K562 (cell line): Measurements from ENCODE around the gene SEPHS2. TPM values are rescaled to one million over a fixed set of nuclear protein-coding genes. Genes with fewer than 3 reads are reported as not detected.
A peak's percentile ranks its signal among the peaks of the same experiment; 100 is the strongest.

ENCODE experiments used
- ATAC-seq: fragments of 200-7000 bp; cut with Tn5 transposase; 3 replicates; pipeline ENCODE4 v1.9.1; 2020; ENCODE audit warnings: moderate library complexity
- BruUV-seq: library from RNA; stranded (reverse); fragments of 400-500 nt; replicated peaks from 2 replicates; lab custom pipeline; 2021; lab: Mats Ljungman, UMichigan
- CTCF ChIA-PET: fragments of 300-600 bp; formaldehyde crosslinking; extraction: SDS; loops from one replicate; lab custom pipeline; 2021; ENCODE audit warnings: low intra/inter-chr PET ratio; lab: Yijun Ruan, JAX
- POLR2A ChIA-PET: fragments of 300-600, 350-650 bp; sonication (Branson Sonifier 250); formaldehyde crosslinking; extraction: SDS; loops from one replicate; lab custom pipeline; 2021; ENCODE audit warnings: antibody characterized with exemption, inconsistent platforms; lab: Yijun Ruan, JAX
- DNase-seq, 4 experiments: peaks; one replicate each; pipeline versions ENCODE4 v3.0.0 to v3.0.0-alpha.2; 2011 to 2018; ENCODE audit warnings: low spot score in 3 of 4, mixed read lengths in 3 of 4; ENCODE audit errors: extremely low read depth in 1 of 4
- FAIRE-seq: peaks from 2 replicates; lab custom pipeline; 2011; peaks lifted over from hg19 to GRCh38; lab: Jason Lieb, UNC
- H2AFZ ChIP-seq: 2 replicates; pipeline ENCODE4 v1.6.0; 2011; ENCODE audit warnings: low read depth, low read length, control low read depth, inconsistent platforms
- H3K27ac ChIP-seq: fragments of 200-600 bp; 3 replicates; pipeline ENCODE4 v1.8.0; 2011; ENCODE audit warnings: low read depth, mild to moderate bottlenecking, control low read depth, inconsistent platforms, low read length, moderate library complexity, mixed read lengths; ENCODE audit errors: extremely low read depth
- H3K27me3 ChIP-seq, 2 experiments: fragments of 300-600 bp in 1 of 2; 2 replicates in 1 of 2; 3 replicates in 1 of 2; pipeline versions ENCODE4 v1.6.0 to v1.8.0; 2011; ENCODE audit warnings: inconsistent platforms in 2 of 2, low read length in 2 of 2, mild to moderate bottlenecking in 1 of 2, mixed read lengths in 1 of 2, moderate library complexity in 1 of 2; ENCODE audit not compliant: control insufficient read depth in 2 of 2, insufficient read depth in 2 of 2
- H3K36me3 ChIP-seq: fragments of 300-600 bp; 3 replicates; pipeline ENCODE4 v1.8.0; 2011; ENCODE audit warnings: mild to moderate bottlenecking, low read length, inconsistent platforms; ENCODE audit not compliant: control insufficient read depth, insufficient read depth
- H3K4me1 ChIP-seq, 2 experiments: fragments of 200-600 bp in 1 of 2; replicated peaks in 1 of 2; 2 replicates in 1 of 2; 3 replicates in 1 of 2; pipeline versions ENCODE4 v1.5.1 to v1.8.0; 2011; ENCODE audit warnings: inconsistent platforms in 2 of 2, low read length in 2 of 2, mild to moderate bottlenecking in 1 of 2, mixed read lengths in 1 of 2, moderate library complexity in 1 of 2; ENCODE audit not compliant: control insufficient read depth in 2 of 2, insufficient read depth in 2 of 2
- H3K4me2 ChIP-seq: 2 replicates; pipeline ENCODE4 v1.6.1; 2011; ENCODE audit warnings: low read length, control low read depth, inconsistent platforms, mixed read lengths; ENCODE audit not compliant: insufficient read depth
- H3K4me3 ChIP-seq: fragments of 200-600 bp; sonication (generic), shearing (Covaris generic); 2 replicates; pipeline ENCODE4 v1.5.1; 2016; ENCODE audit warnings: control low read depth, inconsistent platforms
- H3K79me2 ChIP-seq: fragments of 200-600 bp; 3 replicates; pipeline ENCODE4 v1.8.0; 2011; ENCODE audit warnings: low read length, inconsistent platforms; ENCODE audit not compliant: control insufficient read depth, insufficient read depth
- H3K9ac ChIP-seq, 2 experiments: 2 replicates each; pipeline versions ENCODE4 v1.6.0 to v1.6.1; 2011; ENCODE audit warnings: low read depth in 2 of 2, low read length in 2 of 2, control low read depth in 1 of 2, inconsistent platforms in 1 of 2, mild to moderate bottlenecking in 1 of 2, mixed read lengths in 1 of 2; ENCODE audit not compliant: insufficient read depth in 1 of 2
- H3K9me1 ChIP-seq: one replicate; pipeline ENCODE4 v1.6.0; 2011; ENCODE audit warnings: inconsistent platforms, mild to moderate bottlenecking, low read length, moderate library complexity; ENCODE audit not compliant: control insufficient read depth, insufficient read depth
- H3K9me3 ChIP-seq: replicated peaks from 2 replicates; pipeline ENCODE4 v1.5.1; 2011; ENCODE audit warnings: low read depth, low read length, inconsistent platforms; ENCODE audit not compliant: control insufficient read depth, insufficient read depth
- H4K20me1 ChIP-seq: replicated peaks from 2 replicates; pipeline ENCODE4 v1.6.1; 2011; ENCODE audit warnings: low read length, inconsistent platforms, mixed read lengths; ENCODE audit not compliant: control insufficient read depth, insufficient read depth
- CSDE1 ChIP-seq, 2 experiments: fragments of 450-650 bp; IDR thresholded peaks; 2 replicates each; pipeline ENCODE4 v1.6.1; 2016; ENCODE audit warnings: mild to moderate bottlenecking in 1 of 2
- RAD51 ChIP-seq: fragments of 450-650 bp; IDR thresholded peaks from 2 replicates; pipeline ENCODE4 v1.7.1; 2016; ENCODE audit warnings: low read depth, mild to moderate bottlenecking, borderline replicate concordance
- REST ChIP-seq, 2 experiments: fragments of 450-650 bp; formaldehyde crosslinking in 1 of 2; IDR thresholded peaks; 2 replicates each; pipeline versions ENCODE4 v1.4.0 to v1.6.1; 2014 to 2020; ENCODE audit warnings: mild to moderate bottlenecking in 2 of 2, borderline replicate concordance in 1 of 2, low read depth in 1 of 2
- WGBS: fragments of 100-300 bp; shearing (Covaris generic); methylation state at CpG from one replicate; pipeline ENCODE4 v1.1.6; 2016; ENCODE audit warnings: low coverage, mixed read lengths; ENCODE audit not compliant: insufficient coverage; ENCODE audit errors: missing lambda C conversion rate; 5-methylcytosine and 5-hydroxymethylcytosine counted together
- in situ Hi-C: fragments of 300-500 bp; cut with MboI; formaldehyde crosslinking; loops from 4 replicates; pipeline ENCODE4 v1.15.0; 2018; ENCODE audit warnings: inconsistent platforms, mixed read lengths
- intact Hi-C: fragments of 100-400 bp; cut with micrococcal nuclease; formaldehyde crosslinking; loops from 2 replicates; pipeline ENCODE4 v1.14.2; 2022
- polyA plus RNA-seq, 8 experiments: library from polyadenylated mRNA; depleted of rRNA in 4 of 8; stranded (reverse) in 5 of 8; unstranded in 3 of 8; fragments of >200 nt; fragmentation: Nextera tagmentation in 2 of 8; fragmentation: Illumina TruSeq in 1 of 8; extraction: Ambion mirVana in 2 of 8; extraction: Trizol in 1 of 8; gene quantifications; 2 replicates each; pipeline versions ENCODE4 v1.2.1 to v1.2.3, GENCODE V29; 2011 to 2014; ENCODE audit warnings: inconsistent platforms in 1 of 8, missing spikeins in 1 of 8
- total RNA-seq, 7 experiments: library from RNA; depleted of rRNA in 6 of 7; stranded (reverse); fragments of >200 nt in 6 of 7; fragmentation: Illumina TruSeq in 2 of 7; extraction: Trizol in 2 of 7; gene quantifications; 2 replicates each; pipeline versions ENCODE4 v1.2.1 to v1.2.3, GENCODE V29; 2011 to 2021; ENCODE audit warnings: low replicate concordance in 1 of 7

SEPHS2 gene
- total and polyA plus RNA-seq, 9 of the 15 experiments (the other 6 are each of a cell fraction or from before 2014, with no cell fraction given) = 20.9 to 90.6 (median 43.4) TPM

GRCh38 chr16:30474074-30474452 lies 28.4 kb upstream of the SEPHS2 start:
- 52% methylated on average over 17 of the region's 35 CpGs for WGBS
- H3K9me1 ChIP-seq = no peaks in the 10 kb centered on the region
- ATAC-seq (no peak), FAIRE-seq (no peak), DNase-seq (no peak)
- H3K4me3 ChIP-seq = no peak overlapping the region
- no peak overlapping the region for H3K27ac ChIP-seq
- H3K4me2 ChIP-seq = no peak overlapping the region
- CTCF ChIA-PET = no interaction called here
- BruUV-seq = no TSS peak
- no peaks in the 10 kb centered on the region for H4K20me1 ChIP-seq
- H2AFZ ChIP-seq = no peak overlapping the region
- no peaks in the 10 kb centered on the region for H3K27me3 ChIP-seq
- TF ChIP-seq REST (IDR thresholded peaks at IDR 0.05; ENCODE audit: borderline replicate concordance) (no peak), REST (CRISPR knock-in tag; IDR thresholded peaks at IDR 0.05; ENCODE audit: low read depth) (no peak), CSDE1 (IDR thresholded peaks at IDR 0.05) (no peak), RAD51 (no peak)
- in situ Hi-C loops (no loop called here), intact Hi-C loops (no loop called here)
- H3K79me2 ChIP-seq = no peaks in the 10 kb centered on the region
- H3K36me3 ChIP-seq = no peaks in the 10 kb centered on the region
- H3K9me3 ChIP-seq = no peaks in the 10 kb centered on the region
- peaks cover 0 to 15% of the 10 kb centered on the region in 2 experiments; a peak in 1 of 5 replicates for H3K4me1 ChIP-seq
- 0 out of 4 replicates have a peak overlapping the region, but pooled peaks of 1 of the 2 experiments have one; percentile 2 for H3K9ac ChIP-seq
- POLR2A ChIA-PET = no interaction called here
